HEK293 (cell line): ENCODE data around the gene CHMP4A.

ENCODE experiments used
- CTCF ChIA-PET: fragments of 350-600 bp; formaldehyde crosslinking; extraction: SDS; loops from one replicate; lab custom pipeline; 2021; ENCODE audit warnings: antibody characterized with exemption; lab: Yijun Ruan, JAX
- POLR2A ChIA-PET: fragments of 300-600 bp; formaldehyde crosslinking; extraction: SDS; loops from one replicate; lab custom pipeline; 2020; ENCODE audit warnings: antibody characterized with exemption, inconsistent platforms; lab: Yijun Ruan, JAX
- H3K27ac ChIP-seq: fragments of 200-500 bp; sonication (Bioruptor generic); 2 replicates; pipeline ENCODE4 v1.5.1; 2014; ENCODE audit warnings: low read depth, low read length, control low read depth, inconsistent platforms; ENCODE audit errors: extremely low read depth
- H3K36me3 ChIP-seq, 2 experiments: fragments of 200-500 bp in 1 of 2; sonication (Bioruptor generic) in 1 of 2; 1 replicate in 1 of 2; 2 replicates in 1 of 2; pipeline ENCODE4 v1.5.1; 2014 to 2017; ENCODE audit warnings: inconsistent platforms in 2 of 2, low read length in 2 of 2; ENCODE audit not compliant: control insufficient read depth in 2 of 2, insufficient read depth in 1 of 2
- H3K4me1 ChIP-seq: fragments of 200-500 bp; sonication (Bioruptor generic); 2 replicates; pipeline ENCODE4 v1.5.1; 2014; ENCODE audit warnings: mild to moderate bottlenecking, low read length, inconsistent platforms; ENCODE audit not compliant: control insufficient read depth, insufficient read depth
- H3K4me3 ChIP-seq: 2 replicates; pipeline ENCODE4 v1.5.1; 2011; ENCODE audit warnings: low read depth, mild to moderate bottlenecking, control low read depth, low read length, moderate library complexity
- H3K9me3 ChIP-seq: fragments of 200-500 bp; sonication (Bioruptor generic); 2 replicates; pipeline ENCODE4 v1.5.1; 2014; ENCODE audit warnings: low read depth, low read length, inconsistent platforms; ENCODE audit not compliant: control insufficient read depth, insufficient read depth
- EGR2 ChIP-seq: fragments of 450-650 bp; formaldehyde crosslinking; IDR thresholded peaks from 2 replicates; pipeline ENCODE4 v1.5.1; 2016; ENCODE audit warnings: low read depth, missing biosample characterization, missing genetic modification characterization
- KLF1 ChIP-seq: fragments of 450-650 bp; formaldehyde crosslinking; IDR thresholded peaks from 2 replicates; pipeline ENCODE4 v1.5.1; 2016; ENCODE audit warnings: missing biosample characterization, missing genetic modification characterization
- KLF16 ChIP-seq: fragments of 450-650 bp; formaldehyde crosslinking; IDR thresholded peaks from 2 replicates; pipeline ENCODE4 v1.5.1; 2017; ENCODE audit warnings: missing biosample characterization, missing genetic modification characterization
- TCF7L2 ChIP-seq: IDR thresholded peaks from 2 replicates; pipeline ENCODE4 v1.6.1; 2011; ENCODE audit warnings: low read depth, mild to moderate bottlenecking, inconsistent platforms, low read length, moderate library complexity, borderline replicate concordance
- YY2 ChIP-seq: fragments of 450-650 bp; formaldehyde crosslinking; IDR thresholded peaks from 2 replicates; pipeline ENCODE4 v1.5.1; 2016; ENCODE audit warnings: missing biosample characterization, missing genetic modification characterization
- ZNF132 ChIP-seq: fragments of 450-650 bp; formaldehyde crosslinking; IDR thresholded peaks from 2 replicates; pipeline ENCODE4 v1.5.1; 2017; ENCODE audit warnings: missing biosample characterization, missing genetic modification characterization, borderline replicate concordance
- ZNF184 ChIP-seq: fragments of 450-650 bp; IDR thresholded peaks from 2 replicates; pipeline ENCODE4 v1.5.1; 2018; ENCODE audit warnings: missing biosample characterization, mild to moderate bottlenecking, missing genetic modification characterization
- ZNF391 ChIP-seq: fragments of 450-650 bp; formaldehyde crosslinking; IDR thresholded peaks from 2 replicates; pipeline ENCODE4 v1.5.1; 2016; ENCODE audit warnings: low read depth, missing biosample characterization, missing genetic modification characterization, borderline replicate concordance
- ZNF514 ChIP-seq: fragments of 450-650 bp; formaldehyde crosslinking; IDR thresholded peaks from 2 replicates; pipeline ENCODE4 v1.5.1; 2016; ENCODE audit warnings: missing biosample characterization, missing genetic modification characterization
- ZNF664 ChIP-seq: fragments of 450-650 bp; formaldehyde crosslinking; IDR thresholded peaks from 2 replicates; pipeline ENCODE4 v1.5.1; 2016; ENCODE audit warnings: missing biosample characterization, missing genetic modification characterization
- ZNF785 ChIP-seq: fragments of 450-650 bp; formaldehyde crosslinking; IDR thresholded peaks from 2 replicates; pipeline ENCODE4 v1.5.1; 2016; ENCODE audit warnings: missing biosample characterization, missing genetic modification characterization
- ZSCAN30 ChIP-seq: fragments of 450-650 bp; IDR thresholded peaks from 2 replicates; pipeline ENCODE4 v1.5.1; 2018; ENCODE audit warnings: missing biosample characterization, mild to moderate bottlenecking, missing genetic modification characterization, moderate library complexity
- TF ChIP-seq, protein P1 (sequence below): fragments of 450-650 bp; formaldehyde crosslinking; IDR thresholded peaks from 2 replicates; pipeline ENCODE4 v1.5.1; 2017; ENCODE audit warnings: missing biosample characterization, missing genetic modification characterization
- TF ChIP-seq, protein P2 (sequence below): fragments of 450-650 bp; formaldehyde crosslinking; conservative IDR thresholded peaks from 2 replicates; pipeline ENCODE4 v1.5.1; 2016; ENCODE audit warnings: low read depth, missing biosample characterization, missing genetic modification characterization
- TF ChIP-seq, protein P3 (sequence below): fragments of 450-650 bp; formaldehyde crosslinking; IDR thresholded peaks from 2 replicates; pipeline ENCODE4 v1.5.1; 2016; ENCODE audit warnings: missing biosample characterization, missing genetic modification characterization

The CHMP4A gene

DNA sequence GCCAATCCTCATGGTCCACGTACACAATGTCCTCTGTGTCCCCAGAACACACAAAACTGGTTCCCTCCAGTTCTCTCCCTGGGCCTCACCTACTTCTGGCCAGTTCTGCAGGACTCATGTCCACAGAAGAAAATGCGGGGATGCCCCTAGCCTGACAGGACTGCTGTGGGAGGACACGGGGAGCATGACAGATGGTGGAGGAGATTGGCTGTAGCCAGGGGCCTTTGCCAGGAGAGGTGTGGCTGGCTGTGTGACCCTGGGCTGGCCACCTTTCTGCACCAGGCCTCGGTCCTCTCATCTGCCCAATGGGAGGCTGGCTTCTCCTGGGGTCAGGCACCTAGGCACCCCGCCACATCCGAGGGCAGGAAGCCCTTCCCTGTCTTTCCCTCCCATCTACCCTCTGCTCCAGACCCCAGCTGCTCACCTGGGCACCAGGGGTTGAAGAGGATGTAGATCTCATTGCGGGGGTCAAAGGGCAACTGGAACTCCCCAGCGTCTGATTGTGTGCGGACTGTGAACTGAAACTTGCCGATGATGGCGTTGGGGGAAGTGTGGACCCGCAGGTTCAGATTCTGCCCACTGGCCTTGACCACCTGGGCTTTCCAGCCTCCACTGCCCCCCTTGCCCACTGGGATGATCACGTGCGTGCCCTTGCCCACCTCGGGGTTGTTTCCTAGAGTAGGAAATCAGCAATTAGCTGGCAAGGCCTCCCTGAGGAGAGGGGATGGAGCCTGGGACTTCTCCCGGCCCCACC, 46.9 kb upstream of the CHMP4A start (continued):
- TF ChIP-seq, protein P1, sequence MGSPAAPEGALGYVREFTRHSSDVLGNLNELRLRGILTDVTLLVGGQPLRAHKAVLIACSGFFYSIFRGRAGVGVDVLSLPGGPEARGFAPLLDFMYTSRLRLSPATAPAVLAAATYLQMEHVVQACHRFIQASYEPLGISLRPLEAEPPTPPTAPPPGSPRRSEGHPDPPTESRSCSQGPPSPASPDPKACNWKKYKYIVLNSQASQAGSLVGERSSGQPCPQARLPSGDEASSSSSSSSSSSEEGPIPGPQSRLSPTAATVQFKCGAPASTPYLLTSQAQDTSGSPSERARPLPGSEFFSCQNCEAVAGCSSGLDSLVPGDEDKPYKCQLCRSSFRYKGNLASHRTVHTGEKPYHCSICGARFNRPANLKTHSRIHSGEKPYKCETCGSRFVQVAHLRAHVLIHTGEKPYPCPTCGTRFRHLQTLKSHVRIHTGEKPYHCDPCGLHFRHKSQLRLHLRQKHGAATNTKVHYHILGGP (tag by site-specific recombination): no peak
- TF ChIP-seq ZNF132 (no peak), ZSCAN30 (no peak), YY2 (no peak), ZNF391 (no peak), TCF7L2 (no peak)
- TF ChIP-seq, protein P2, sequence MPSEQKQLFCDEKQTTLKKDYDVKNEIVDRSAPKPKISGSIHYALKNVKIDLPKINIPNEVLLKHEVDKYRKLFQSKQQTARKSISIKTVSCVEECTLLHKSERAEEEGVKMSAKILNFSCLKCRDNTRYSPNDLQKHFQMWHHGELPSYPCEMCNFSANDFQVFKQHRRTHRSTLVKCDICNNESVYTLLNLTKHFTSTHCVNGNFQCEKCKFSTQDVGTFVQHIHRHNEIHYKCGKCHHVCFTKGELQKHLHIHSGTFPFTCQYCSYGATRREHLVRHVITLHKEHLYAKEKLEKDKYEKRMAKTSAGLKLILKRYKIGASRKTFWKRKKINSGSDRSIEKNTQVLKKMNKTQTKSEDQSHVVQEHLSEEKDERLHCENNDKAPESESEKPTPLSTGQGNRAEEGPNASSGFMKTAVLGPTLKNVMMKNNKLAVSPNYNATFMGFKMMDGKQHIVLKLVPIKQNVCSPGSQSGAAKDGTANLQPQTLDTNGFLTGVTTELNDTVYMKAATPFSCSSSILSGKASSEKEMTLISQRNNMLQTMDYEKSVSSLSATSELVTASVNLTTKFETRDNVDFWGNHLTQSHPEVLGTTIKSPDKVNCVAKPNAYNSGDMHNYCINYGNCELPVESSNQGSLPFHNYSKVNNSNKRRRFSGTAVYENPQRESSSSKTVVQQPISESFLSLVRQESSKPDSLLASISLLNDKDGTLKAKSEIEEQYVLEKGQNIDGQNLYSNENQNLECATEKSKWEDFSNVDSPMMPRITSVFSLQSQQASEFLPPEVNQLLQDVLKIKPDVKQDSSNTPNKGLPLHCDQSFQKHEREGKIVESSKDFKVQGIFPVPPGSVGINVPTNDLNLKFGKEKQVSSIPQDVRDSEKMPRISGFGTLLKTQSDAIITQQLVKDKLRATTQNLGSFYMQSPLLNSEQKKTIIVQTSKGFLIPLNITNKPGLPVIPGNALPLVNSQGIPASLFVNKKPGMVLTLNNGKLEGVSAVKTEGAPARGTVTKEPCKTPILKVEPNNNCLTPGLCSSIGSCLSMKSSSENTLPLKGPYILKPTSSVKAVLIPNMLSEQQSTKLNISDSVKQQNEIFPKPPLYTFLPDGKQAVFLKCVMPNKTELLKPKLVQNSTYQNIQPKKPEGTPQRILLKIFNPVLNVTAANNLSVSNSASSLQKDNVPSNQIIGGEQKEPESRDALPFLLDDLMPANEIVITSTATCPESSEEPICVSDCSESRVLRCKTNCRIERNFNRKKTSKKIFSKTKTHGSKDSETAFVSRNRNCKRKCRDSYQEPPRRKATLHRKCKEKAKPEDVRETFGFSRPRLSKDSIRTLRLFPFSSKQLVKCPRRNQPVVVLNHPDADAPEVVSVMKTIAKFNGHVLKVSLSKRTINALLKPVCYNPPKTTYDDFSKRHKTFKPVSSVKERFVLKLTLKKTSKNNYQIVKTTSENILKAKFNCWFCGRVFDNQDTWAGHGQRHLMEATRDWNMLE (tag by site-specific recombination): no peak
- TF ChIP-seq, protein P3, sequence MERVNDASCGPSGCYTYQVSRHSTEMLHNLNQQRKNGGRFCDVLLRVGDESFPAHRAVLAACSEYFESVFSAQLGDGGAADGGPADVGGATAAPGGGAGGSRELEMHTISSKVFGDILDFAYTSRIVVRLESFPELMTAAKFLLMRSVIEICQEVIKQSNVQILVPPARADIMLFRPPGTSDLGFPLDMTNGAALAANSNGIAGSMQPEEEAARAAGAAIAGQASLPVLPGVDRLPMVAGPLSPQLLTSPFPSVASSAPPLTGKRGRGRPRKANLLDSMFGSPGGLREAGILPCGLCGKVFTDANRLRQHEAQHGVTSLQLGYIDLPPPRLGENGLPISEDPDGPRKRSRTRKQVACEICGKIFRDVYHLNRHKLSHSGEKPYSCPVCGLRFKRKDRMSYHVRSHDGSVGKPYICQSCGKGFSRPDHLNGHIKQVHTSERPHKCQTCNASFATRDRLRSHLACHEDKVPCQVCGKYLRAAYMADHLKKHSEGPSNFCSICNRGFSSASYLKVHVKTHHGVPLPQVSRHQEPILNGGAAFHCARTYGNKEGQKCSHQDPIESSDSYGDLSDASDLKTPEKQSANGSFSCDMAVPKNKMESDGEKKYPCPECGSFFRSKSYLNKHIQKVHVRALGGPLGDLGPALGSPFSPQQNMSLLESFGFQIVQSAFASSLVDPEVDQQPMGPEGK: no peak

DNA sequence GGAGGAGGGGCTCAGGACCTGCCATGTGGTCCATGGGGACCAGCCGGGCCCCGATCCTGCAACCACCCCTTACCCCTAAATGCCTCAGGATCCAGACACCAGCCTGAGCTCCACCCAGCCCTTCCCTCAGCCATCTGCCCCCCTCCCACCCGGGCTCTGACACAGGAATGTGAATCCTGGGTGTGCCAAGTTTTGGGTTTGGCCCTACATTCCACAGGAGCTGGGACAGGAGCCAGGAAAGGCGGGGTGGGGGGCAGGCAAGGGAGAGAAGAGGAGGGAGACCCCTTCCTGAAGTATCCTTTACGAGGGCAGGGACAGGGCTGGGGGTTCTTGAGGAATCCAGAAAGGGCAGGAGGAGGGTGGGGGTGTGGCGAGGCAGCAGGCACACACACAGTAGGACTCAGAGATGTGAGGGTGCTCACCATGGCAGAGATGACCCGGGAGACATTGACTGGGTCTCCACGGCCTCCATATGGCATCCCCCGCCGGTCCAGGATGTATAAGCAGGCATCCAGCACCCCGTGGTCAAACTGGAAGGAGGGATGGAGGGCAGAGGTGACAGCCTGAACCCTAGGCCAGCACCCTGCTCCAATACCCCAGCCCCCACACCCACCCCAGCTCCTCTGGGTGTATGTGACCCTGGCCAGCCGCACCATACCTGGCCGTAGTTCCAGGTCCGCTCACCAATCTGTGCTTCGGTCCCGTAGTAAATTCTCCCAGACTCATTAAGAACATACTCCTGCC, 46.2 kb upstream of the CHMP4A start:
- Histone ChIP-seq H3K27ac (no peak overlapping the region), H3K4me3 (no peak overlapping the region), H3K9me3 (no peaks in the 10 kb centered on the region), H3K4me1 (no peaks in the 10 kb centered on the region), H3K36me3 (peaks cover 0 to 10% of the 10 kb centered on the region in 2 experiments; a peak in 1 of 3 replicates)
- TF ChIP-seq KLF1 (0 out of 2 replicates have a peak, but pooled peaks have one; percentile 22), ZNF514 (no peak)
- ChIA-PET POLR2A (no interaction called here), CTCF (interaction anchor here (1.6 kb wide), 1 partner anchor 11 kb away, joined by 3 read pairs; the partner anchor contains the start of gene RABGGTA)

DNA sequence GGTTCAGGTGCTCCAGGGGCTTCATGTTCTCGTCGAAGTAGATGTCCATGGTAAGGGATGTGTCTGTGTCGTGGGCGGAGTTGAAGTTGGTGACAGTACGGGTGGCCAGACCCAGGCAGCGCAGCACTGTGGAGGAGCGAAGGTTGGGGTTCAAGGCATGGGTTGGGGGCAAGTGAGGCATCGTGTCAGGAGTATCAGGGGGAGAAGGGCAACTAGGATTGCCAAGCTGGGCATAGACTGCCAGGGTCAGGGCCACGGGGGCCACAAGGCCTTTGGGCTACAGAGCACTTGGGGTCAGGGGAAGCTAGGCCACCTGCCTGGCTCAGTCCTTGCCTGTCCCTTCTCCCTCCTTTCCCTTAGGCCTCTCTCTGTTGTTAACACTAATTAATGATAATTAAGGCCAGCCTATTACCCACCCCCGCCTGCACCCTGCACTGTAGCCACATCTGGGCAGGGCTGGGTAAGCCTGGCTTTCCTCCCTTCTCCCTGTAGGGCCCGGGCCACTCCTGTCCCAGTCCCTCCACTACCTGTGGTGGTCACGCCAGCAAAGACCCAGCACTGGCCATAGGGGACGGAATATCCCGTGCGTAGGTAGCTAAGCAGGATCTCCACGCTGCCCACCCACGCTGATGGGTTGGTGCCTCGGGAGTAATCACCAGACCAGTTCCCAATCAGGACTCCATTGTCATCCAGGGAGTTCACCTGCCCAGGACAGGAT, 45.4 kb upstream of the CHMP4A start:
- ChIA-PET CTCF (interaction anchor here (1.6 kb wide), 1 partner anchor 12 kb away, joined by 3 read pairs; the partner anchor contains the start of gene RABGGTA), POLR2A (interaction anchor here (0.7 kb wide), 1 partner anchor 12 kb away, joined by 3 read pairs; no protein-coding TSS in a partner anchor)
- no peaks in the 10 kb centered on the region for H3K4me1 ChIP-seq
- TF ChIP-seq KLF16 (tag by site-specific recombination) (no peak), EGR2 (no peak), ZNF184 (tag by site-specific recombination) (no peak), ZNF785 (no peak), ZNF664 (no peak)
- no peak overlapping the region for H3K4me3 ChIP-seq
- H3K36me3 ChIP-seq: peaks cover 0 to 15% of the 10 kb centered on the region in 2 experiments; a peak in 1 of 3 replicates
- H3K27ac ChIP-seq: no peak overlapping the region
- H3K9me3 ChIP-seq: no peaks in the 10 kb centered on the region
